Retinal pigment epithelial cell (primary cell): Measurements from ENCODE around the gene GALK2.

Experiments
- DNase-seq: peaks from one replicate; pipeline ENCODE4 v3.0.0-alpha.2; 2010; ENCODE audit warnings: low read depth
- H3K4me3 ChIP-seq: 2 replicates; pipeline ENCODE4 v1.5.1; 2011; ENCODE audit warnings: mild to moderate bottlenecking, low read length, control low read depth, moderate library complexity
- TF ChIP-seq, protein P1 (sequence below): conservative IDR thresholded peaks from 2 replicates; pipeline ENCODE4 v1.5.1; 2011; ENCODE audit warnings: low read depth, low read length, control low read depth, inconsistent platforms

The GALK2 gene

DNA sequence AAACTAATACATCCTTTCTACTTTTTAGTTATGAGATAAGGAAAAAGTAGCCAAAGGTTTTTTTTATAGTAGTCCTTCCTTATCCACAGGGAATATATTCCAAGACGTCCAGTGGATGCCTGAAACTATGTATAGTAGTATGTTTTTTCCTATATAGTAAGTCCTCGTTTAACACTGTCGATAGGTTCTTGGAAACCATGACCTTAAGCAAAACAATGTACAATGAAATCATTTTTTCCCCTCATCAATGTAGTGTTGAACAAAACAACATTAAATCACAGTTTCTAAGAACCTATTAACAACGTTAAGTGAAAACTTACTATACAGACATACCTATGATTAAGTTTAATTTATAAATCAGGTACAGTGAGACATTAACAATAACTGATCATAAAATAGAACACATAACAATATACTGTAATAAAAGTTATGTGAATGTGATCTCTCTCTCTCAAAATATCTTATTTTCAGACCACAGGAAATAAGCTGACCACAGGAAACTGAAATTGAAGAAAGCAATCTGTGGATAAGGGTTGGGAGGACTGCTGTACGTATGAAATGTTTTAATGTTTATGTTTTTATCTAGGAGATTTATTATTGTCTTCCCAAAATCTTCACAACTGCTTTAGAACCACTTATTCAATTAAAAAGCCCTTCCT, 35.2 kb upstream of the GALK2 start:
- TF ChIP-seq, protein P1, sequence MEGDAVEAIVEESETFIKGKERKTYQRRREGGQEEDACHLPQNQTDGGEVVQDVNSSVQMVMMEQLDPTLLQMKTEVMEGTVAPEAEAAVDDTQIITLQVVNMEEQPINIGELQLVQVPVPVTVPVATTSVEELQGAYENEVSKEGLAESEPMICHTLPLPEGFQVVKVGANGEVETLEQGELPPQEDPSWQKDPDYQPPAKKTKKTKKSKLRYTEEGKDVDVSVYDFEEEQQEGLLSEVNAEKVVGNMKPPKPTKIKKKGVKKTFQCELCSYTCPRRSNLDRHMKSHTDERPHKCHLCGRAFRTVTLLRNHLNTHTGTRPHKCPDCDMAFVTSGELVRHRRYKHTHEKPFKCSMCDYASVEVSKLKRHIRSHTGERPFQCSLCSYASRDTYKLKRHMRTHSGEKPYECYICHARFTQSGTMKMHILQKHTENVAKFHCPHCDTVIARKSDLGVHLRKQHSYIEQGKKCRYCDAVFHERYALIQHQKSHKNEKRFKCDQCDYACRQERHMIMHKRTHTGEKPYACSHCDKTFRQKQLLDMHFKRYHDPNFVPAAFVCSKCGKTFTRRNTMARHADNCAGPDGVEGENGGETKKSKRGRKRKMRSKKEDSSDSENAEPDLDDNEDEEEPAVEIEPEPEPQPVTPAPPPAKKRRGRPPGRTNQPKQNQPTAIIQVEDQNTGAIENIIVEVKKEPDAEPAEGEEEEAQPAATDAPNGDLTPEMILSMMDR = no peak
- H3K4me3 ChIP-seq = no peak overlapping the region
- no peak for DNase-seq

DNA sequence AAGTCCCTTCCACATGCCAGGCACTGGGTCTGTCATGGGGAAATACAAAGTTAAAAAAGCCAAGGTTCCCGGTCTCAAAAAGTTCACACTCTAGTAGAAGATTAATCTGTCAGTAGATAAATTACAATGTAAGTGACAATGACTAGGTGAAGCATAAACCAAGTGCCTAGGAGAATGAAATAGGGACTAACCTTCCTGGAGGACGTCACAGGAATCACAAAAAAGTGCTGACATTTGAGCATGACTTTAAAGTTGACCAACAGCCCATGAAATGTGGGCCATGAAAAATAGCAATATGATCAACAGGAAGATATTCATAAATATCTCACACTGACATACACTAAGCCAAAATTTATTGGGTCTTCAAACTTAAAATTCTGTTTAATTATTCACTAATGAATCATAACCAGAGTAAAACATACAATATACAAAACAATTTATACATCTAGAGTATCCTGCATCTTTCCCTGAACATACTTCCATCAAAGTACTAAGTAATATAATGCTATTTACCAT, 34.6 kb upstream of the GALK2 start:
- TF ChIP-seq, protein P1 = no peak
- no peak overlapping the region for H3K4me3 ChIP-seq
- no peak for DNase-seq

DNA sequence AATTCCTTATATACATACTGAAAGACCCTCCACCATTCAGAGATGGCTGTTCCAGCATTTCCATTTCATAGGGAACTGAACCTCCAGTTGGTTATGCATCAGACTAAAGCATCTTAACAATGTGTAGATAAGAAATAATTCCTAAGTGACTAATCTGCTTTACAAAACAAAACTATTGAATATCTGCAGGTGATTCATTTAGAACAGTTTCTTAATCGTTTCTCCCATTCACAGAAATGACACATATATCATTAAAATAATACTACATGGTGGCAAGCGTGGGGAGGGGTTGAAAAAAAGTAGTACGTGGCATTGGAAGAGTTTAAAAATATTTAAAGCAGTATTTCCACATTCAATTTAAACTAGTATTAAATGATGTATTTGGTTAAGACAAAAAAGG, 34.1 kb upstream of the GALK2 start:
- TF ChIP-seq, protein P1 = no peak
- no peak overlapping the region for H3K4me3 ChIP-seq
- peak; percentile 58 for DNase-seq

DNA sequence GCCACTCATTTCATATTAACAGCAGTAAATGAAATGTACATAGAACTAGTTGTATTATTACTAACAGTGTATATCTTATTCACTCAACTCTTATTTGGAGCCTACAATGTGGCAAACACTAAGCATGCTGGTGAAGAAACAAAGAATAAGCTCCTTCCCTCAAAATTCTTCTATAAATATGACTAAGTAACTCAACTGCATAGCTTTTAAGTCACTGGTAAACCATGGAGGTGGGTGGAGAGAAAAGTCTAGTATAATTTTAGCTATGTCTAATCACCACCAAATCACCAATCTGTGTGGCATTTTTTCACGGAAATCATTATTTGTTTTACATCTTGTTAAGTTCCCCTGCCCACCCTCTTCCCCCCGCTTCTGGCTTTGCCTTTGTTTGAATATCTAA, 32.2 kb upstream of the GALK2 start:
- no peak overlapping the region for H3K4me3 ChIP-seq
- TF ChIP-seq, protein P1 = no peak
- DNase-seq = no peak

DNA sequence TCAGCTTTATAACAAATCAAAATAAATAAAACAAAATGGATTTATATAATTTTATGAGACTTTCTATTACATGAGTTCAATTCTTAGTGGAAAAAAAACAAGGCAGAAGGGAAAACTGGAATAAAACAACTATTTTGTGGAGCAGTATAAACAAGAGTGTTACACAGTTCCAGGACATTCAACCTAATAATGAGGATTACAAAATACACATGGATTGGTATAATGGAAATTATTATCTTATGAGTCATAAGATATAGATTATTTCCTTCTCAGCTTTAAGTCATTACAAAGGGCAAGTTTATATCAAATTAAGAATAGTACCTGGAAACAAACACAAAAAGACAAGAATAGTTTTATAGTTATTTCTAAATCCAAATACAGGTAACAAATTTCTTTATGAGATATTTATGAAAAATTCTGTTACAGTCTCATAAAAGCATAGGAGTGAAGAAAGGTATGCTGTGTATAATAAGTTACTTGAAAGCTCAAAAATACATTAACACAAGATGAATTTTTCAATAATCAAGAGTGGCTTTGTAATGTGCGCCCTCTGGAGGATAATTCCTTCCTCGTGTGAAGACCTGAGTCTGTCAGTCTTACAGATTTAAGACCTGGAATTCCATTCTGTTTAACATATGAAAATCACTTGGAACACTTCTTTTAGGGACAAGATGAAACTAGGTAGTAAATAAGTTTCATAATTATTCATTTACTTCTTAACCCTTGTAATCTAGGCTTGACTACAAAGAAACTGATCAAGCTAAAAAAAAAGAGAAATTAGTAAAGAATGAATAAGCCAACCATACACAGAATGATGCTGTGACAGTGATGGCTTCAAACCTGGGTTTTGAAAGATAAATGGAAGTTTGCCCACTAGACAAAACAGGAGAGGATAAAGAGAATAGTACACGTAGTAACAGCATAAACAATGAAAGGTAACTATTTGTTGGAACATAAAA, 24.1 kb upstream of the GALK2 start:
- TF ChIP-seq, protein P1 = peak; percentile 69

DNA sequence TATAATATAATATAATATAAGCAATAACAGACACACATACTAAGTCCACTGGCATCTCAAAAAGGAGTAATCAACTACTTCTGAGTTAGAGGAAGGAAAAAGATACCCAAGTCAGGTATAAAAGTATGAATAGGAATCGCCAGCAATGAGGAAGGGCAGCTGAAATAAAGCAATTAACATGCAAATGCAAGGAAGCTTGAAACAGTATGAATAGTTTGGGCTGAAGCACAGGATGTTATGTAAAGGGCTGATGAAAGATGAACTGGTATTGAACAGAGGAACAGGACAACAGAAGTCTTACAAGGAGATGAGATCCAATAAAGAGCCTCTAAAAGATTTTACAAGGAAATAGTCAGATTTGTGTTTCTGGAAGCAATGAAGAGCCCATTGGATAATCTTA, 21.7 kb upstream of the GALK2 start:
- no peak for DNase-seq
- H3K4me3 ChIP-seq = no peak overlapping the region
- TF ChIP-seq, protein P1 = no peak

More for the DNA sequence above, 24.1 kb upstream of the GALK2 start:
- DNase-seq = no peak
- no peak overlapping the region for H3K4me3 ChIP-seq
